Mononuclear cell (primary cell): ENCODE measurements around the gene ERBB2. TPM values are rescaled to one million over a fixed set of nuclear protein-coding genes. Genes with fewer than 3 reads are reported as not detected.
"Not testable (repeated sequence)": the region's sequence is repeated elsewhere in the genome, so short reads cannot be mapped to it uniquely, and the experiment has no call there.

Source experiments
- H3K27me3 ChIP-seq: 2 replicates; pipeline ENCODE4 v1.6.0; 2011; ENCODE audit warnings: low read length, control low read depth; ENCODE audit not compliant: insufficient read depth
- H3K4me1 ChIP-seq: 2 replicates; pipeline ENCODE4 v1.5.1; 2011; ENCODE audit warnings: mild to moderate bottlenecking, low read length, control low read depth; ENCODE audit not compliant: insufficient read depth
- H3K4me3 ChIP-seq: 2 replicates; pipeline ENCODE4 v1.5.1; 2011; ENCODE audit warnings: mild to moderate bottlenecking, low read length, moderate library complexity
- H3K9me3 ChIP-seq: 2 replicates; pipeline ENCODE4 v1.5.1; 2011; ENCODE audit warnings: low read depth, mild to moderate bottlenecking, control low read depth, low read length
- total RNA-seq: library from RNA; depleted of rRNA; stranded (reverse); fragments of >200 nt; gene quantifications from one replicate; pipeline ENCODE4 v1.2.3, GENCODE V29; 2012

ERBB2 gene
- total RNA-seq, 1 donor = 10.2 TPM

DNA sequence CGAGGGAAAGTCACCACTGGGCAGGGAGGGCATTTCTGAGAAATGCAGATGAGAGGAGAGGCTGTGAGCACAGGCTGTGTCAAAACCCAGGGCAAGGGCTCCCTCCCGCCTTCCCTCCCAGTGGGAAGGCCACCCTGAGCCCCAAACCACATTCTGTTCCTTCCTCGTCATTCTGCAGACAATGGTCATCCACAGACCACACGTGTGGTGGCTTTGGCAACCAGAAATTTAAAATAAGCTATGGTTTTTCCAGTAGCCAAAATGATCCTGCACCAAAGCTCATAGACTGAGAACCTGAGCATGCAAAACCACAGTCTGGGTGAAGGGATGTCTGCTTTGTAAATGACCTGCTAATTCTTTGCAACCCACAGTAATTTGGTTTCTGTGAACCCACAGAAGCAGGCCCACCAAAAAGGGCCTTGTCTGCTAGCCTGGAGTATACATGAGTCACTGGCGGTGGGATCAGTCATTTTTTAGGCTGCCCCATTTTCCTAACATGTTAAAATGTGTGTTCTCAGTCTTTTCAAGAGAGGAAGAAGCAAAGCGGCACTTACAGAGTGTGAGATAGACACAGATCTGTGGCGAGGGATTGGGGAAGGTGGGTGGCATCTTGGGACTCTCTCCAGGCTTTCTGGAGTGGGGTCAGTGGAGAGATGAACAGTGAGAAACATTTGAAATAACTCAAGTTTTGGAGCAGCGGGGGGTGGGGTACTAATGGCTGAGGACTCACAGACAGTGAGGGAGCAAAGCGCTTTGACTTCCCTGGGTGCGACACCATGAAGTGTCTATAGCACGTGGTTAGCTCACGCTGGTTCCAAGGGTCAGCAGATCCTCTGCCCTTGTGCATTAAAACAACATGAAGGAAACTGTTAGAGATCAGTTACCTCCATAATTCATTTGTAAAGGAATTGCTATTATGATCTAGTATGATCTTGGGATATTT lies 58.3 kb downstream of the ERBB2 start:
- H3K4me3 ChIP-seq = no peak overlapping the region
- H3K9me3 ChIP-seq = no peaks in the 10 kb centered on the region
- H3K4me1 ChIP-seq = peaks cover 62% of the 10 kb centered on the region
- H3K27me3 ChIP-seq = no peaks in the 10 kb centered on the region

DNA sequence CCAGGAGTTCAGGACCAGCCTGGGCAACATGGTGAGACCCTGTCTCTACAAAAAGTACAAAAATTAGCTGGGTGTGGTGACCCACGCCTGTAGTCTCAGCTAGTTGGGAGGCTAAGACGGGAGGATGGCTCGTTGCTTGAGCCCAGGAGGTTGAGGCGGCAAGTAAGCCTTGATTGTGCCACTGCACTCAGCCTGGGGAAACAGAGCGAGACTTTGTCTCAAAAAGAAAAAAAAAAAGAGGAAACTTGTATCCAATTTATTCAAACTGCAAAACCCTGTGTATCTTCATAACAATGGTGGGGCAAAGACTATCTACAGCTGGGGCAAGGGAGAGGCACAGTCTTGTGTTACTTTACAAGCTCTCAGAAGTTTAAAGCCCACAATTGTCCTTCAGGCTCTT lies 59.3 kb downstream of the ERBB2 start:
- Histone ChIP-seq H3K27me3 (no peaks in the 10 kb centered on the region), H3K4me3 (no peak overlapping the region), H3K4me1 (peaks cover 54% of the 10 kb centered on the region), H3K9me3 (no peaks in the 10 kb centered on the region)

DNA sequence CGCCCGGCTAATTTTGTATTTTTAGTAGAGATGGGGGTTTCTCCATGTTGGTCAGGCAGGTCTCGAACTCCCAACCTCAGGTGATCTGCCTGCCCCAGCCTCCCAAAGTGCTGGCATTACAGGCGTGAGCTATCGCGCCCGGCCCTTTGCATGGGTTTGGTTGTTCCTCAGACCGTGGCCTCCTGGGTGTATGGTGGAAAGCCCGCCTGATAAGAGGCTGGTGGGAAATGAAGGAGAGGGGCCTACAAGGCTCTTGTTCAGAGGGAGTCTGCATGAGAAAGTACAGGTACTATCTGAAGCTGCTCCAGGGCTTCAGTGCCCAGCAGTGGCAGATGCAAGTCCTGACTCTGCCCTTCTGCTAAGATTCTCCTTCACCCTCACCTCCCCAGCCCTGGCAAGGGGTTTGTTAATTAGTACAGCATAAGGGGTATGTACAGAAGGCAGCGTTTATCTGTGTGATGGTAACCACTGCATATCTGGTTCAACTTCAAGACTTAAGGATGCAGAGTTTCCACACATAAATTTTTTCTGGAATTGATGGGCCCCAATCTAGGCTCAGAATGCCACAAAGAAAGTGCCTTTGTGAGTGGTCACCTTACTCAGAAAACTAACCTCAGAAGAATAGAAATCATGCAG lies 62.1 kb downstream of the ERBB2 start:
- H3K4me3 ChIP-seq = no peak overlapping the region
- no peaks in the 10 kb centered on the region for H3K27me3 ChIP-seq
- H3K9me3 ChIP-seq = no peaks in the 10 kb centered on the region
- peaks cover 51% of the 10 kb centered on the region for H3K4me1 ChIP-seq

DNA sequence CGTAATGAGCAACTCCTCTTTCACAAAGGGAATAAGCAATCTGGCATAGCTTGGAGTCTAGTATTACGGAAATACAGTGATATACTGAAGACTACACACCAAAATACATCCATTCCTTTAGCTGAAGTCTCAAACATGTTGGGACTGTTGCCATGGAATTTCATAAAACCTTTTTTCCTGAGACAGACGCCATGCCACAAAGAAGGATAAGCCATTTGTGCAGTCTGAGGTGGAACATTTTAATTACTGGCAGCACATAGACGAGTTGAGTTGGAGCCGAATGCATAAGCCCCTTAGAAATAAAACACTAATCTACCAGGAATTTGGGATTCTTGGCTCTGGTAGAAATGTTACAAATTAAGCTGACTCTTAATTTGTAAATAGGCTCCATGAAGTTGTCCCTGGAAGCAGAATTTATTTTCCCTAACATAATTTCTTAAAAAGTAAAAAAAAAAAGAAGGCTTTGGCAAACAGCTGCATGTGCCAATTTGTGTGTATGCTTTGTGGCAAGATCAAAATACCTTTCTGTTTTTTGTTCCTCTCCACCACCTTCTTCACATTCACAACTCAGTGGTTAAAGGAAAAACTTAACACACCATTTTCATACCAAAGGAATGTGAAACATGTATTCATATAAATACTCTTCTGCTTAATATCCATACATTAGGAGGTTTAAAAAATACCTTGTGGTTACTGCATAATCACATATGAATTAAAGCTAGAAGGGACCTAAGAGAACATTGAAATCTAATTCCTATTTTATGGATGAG lies 63.4 kb downstream of the ERBB2 start:
- peaks cover 51% of the 10 kb centered on the region for H3K4me1 ChIP-seq
- H3K4me3 ChIP-seq = no peak overlapping the region
- H3K27me3 ChIP-seq = no peaks in the 10 kb centered on the region
- no peaks in the 10 kb centered on the region for H3K9me3 ChIP-seq

DNA sequence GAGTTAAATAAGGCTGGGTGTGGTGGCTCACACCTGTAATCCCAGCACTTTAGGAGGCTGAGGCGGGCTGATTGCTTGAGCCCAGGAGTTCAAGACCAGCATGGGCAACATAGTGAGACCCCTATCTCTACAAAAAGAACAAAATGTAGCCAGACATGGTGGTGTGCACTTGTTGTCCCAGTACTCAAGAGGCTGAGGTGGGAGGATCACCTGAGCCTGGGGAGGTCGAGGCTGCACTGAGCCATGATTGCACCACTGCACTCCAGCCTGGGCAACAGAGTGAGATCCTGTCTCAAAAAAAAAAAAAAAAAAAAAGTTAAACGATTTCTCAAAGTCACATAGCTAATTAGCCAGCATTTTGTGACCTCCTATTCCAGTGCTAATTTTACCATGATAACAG lies 64.3 kb downstream of the ERBB2 start:
- peaks cover 50% of the 10 kb centered on the region for H3K4me1 ChIP-seq
- H3K9me3 ChIP-seq, H3K27me3 ChIP-seq, H3K4me3 ChIP-seq: not testable (repeated sequence)

DNA sequence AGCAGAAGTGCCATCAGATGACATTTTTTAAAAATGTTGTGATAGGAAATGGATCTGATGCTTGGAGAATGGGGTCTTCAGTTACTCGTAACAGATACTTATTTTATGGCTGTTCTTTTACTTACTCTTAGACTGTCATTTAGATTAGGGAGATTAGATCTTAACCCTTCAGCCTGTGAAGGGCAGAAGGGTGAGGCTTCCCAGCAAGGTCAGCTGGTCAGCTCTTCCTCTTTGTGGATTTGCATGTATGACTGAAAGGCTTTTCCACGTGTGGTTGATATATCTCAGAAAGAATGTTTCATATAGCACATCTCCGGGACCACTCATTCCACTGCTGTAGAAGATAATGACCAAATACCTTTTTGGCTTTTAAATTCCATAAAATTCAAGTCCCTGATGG lies 65.3 kb downstream of the ERBB2 start:
- peaks cover 52% of the 10 kb centered on the region for H3K4me1 ChIP-seq
- no peaks in the 10 kb centered on the region for H3K27me3 ChIP-seq
- H3K9me3 ChIP-seq = no peaks in the 10 kb centered on the region
- no peak overlapping the region for H3K4me3 ChIP-seq

DNA sequence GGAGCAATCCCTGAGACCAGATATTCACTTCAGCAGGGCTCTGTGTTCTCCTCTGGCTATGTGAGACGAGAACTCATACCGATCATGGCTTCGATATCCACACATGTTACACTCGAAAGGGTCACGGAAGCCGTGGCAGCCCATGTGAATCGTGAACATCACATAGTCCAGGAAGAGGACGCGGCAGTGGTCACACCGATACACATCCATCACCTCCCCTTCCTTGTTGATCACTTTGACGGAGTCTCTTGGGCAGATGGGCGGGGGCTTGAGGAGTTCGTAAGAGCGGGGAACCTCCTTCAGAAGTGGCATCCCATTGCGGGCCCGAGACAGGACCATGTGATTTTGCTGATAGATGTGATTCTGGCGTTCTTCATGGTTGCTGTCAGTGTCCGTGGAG lies 65.9 kb downstream of the ERBB2 start:
- Histone ChIP-seq H3K9me3 (no peaks in the 10 kb centered on the region), H3K4me1 (peaks cover 58% of the 10 kb centered on the region), H3K4me3 (no peak overlapping the region), H3K27me3 (no peaks in the 10 kb centered on the region)

DNA sequence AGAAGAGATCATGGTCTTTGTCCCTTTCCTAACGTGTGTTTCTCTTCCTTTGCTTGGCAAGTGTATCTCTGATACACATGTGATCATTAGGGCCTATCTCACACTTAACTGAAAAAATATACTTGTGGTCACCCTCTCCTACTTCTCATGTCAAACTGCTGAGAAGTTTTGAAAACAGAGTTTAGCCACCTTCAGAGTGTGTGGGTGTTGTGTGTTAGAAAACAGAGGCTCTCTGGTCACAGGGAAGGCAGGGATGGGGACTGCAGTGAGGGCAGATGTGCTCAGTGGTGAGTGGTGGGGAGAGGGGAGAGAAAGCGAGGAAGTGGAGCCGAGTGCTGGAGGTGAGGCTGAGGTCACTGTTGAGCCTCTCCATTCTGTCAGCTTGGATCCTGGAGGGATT lies 67.3 kb downstream of the ERBB2 start:
- H3K9me3 ChIP-seq = no peaks in the 10 kb centered on the region
- no peak overlapping the region for H3K4me3 ChIP-seq
- H3K4me1 ChIP-seq = peaks cover 72% of the 10 kb centered on the region
- no peaks in the 10 kb centered on the region for H3K27me3 ChIP-seq

DNA sequence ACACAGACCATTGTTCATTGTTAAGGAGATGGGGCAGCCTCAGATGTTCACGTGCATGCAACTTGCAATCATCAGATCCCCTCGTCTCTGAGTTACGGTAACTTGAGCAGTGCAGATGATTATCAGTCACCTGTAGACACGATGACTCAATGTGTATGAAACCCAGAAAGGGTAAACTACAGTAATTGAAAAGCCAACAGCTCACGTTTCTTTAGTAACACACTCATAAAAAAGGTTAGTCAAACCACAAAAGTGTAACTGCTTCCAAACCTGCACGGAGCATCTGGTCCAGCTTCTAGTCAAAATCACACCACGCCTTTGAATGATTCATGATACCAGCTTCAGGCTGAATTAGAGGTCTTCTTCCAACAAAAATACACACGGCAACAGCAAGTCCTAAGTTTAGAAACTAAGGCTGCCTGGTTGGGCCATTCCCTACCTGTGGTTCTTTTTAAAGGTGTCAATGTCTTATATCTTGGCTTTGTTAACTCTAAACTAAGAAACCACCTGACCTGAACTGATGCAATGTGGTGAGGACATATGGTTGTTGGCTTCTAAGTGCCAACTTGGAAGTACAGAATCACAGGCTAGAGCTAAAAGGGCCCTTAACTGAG lies 70.2 kb downstream of the ERBB2 start:
- H3K4me3 ChIP-seq = no peak overlapping the region
- H3K9me3 ChIP-seq = no peaks in the 10 kb centered on the region
- H3K4me1 ChIP-seq = peaks cover 83% of the 10 kb centered on the region
- no peaks in the 10 kb centered on the region for H3K27me3 ChIP-seq

DNA sequence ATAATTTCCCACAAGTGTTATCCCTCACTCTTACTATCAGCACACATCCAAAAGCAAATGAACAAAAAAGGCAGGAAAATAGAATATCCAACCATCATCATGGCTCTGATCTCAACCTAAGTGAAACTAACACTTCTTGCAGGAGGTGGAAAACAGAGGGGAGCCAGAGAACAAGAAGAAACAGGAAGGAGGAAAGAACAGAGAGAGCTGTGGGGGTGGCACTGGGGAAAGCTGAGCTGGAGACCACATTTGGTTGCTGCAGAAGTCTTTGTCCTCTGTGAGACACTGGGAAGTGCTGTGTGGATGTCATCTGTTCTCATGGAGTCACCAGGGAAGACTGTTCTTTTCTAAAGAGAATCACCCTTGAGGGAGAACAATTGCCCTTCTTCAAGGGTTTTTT lies 72.6 kb downstream of the ERBB2 start:
- no peaks in the 10 kb centered on the region for H3K9me3 ChIP-seq
- peaks cover 70% of the 10 kb centered on the region for H3K4me1 ChIP-seq
- H3K27me3 ChIP-seq = no peaks in the 10 kb centered on the region
- H3K4me3 ChIP-seq = no peak overlapping the region

DNA sequence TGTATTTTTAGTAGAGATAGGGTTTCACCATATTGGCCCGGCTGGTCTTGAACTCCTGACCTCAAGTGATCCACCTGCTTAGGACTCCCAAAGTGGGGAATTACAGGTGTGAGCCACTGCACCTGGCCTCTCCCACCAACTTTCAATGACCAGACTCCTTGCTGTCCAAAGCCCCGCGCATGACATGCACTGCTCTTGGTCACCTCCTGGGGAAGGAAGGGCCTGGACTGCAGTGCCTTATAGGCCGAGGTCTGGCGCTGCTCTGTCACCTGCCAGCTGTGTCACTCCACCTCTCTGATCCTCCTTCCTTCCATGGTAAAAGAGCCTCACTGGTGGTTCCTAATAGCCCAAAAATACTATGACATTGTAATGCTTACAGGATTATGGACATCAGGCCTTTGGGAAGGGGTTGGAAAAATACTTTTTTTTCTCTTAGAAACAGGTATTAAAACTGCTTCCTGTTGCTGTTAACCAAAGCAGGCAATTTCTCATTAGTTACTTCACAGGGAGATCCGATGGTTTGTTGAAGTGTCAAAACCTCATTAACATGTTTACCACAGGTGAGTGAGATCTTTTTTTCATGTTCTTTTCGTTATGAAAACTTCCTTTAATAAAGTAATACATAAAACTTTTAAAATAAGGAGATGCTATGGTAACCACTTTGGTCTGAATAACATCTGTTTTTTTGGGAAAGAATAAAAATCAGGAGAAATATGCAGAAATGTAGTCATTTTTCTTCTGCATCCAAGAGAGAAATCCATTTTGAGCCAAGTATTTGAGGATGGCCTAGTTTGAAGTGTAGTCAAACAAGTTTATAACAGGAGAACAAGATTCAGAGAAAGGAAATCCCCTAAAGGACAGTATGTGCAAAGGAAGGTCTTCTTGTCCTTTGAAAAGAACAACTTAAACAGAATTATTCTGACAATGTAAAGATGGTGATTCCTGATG lies 73.4 kb downstream of the ERBB2 start:
- Histone ChIP-seq H3K4me3 (no peak overlapping the region), H3K4me1 (peaks cover 67% of the 10 kb centered on the region), H3K27me3 (no peaks in the 10 kb centered on the region), H3K9me3 (no peaks in the 10 kb centered on the region)

DNA sequence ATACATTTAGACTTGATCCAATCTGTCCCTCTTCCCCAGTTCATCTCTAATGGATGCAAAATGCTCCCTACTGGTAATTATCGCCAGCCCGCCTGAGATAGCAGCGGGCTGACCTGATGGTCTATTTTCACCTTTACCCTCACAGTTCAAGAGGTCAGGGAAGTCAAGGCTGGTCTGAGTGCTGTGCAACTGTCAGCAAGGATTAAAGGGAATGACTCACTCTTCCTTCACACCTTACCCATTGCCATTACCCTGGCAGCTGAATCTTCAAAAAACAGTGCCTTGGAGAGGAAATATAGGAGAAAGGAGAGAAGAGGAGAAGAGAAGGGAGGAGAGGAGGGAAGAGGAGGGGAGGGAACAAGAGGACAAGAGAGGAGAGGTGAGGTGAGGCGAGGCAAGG lies 74.2 kb downstream of the ERBB2 start:
- Histone ChIP-seq H3K4me3 (no peak overlapping the region), H3K4me1 (peaks cover 69% of the 10 kb centered on the region), H3K27me3 (no peaks in the 10 kb centered on the region), H3K9me3 (no peaks in the 10 kb centered on the region)

DNA sequence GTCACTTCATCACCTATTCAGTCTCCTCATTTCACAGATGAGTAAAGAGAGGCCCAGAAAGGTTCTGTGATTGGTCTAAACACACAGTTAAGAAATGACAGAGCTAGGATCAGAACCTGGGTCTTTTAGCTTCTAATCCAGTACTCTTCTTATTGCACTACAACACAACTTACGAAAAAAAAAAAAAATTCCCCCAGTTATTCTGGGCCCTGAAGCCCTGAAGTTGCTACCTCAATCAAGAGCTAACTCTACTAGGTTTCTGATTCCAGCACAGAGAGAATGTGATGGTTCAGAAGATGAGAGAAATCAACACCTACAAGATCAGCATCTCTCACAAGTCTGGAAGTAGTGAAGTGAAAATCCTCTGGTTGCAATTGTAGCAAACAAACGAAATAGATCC lies 75.2 kb downstream of the ERBB2 start:
- Histone ChIP-seq H3K4me3 (no peak overlapping the region), H3K9me3 (no peaks in the 10 kb centered on the region), H3K27me3 (no peaks in the 10 kb centered on the region), H3K4me1 (peaks cover 65% of the 10 kb centered on the region)

DNA sequence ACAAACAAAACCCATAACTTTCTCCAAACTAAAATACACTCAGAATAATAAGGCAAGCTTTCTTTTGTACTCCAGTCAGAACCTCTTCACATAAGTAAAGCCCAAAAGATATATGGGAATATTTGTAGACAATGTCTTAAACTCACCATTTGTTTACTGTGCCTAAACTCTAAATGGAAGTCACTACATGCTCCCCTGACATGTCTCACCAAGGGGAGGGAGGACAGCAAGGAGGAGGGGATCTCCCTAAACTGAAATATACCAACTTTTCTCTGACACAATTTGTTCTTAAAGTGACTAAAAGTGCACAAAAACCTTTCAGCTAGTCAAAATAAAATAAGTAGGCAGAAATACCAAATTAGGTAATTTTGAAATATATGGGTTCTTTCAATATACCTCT lies 76.4 kb downstream of the ERBB2 start:
- peak overlapping the region; percentile 35 for H3K4me3 ChIP-seq
- peaks cover 65% of the 10 kb centered on the region for H3K4me1 ChIP-seq
- H3K27me3 ChIP-seq = no peaks in the 10 kb centered on the region
- H3K9me3 ChIP-seq = no peaks in the 10 kb centered on the region
